Parathyroid adenoma (tissue), 2 donors: Measurements from ENCODE around the gene TANGO2.

ENCODE experiments used
- H2AFZ ChIP-seq: fragments of 300-600 bp; sonication (generic); one replicate; pipeline ENCODE4 v1.7.0; 2017; ENCODE audit warnings: antibody characterized with exemption, mild to moderate bottlenecking
- H3K27ac ChIP-seq: fragments of 300-600 bp; sonication (generic); one replicate; pipeline ENCODE4 v1.7.0; 2017
- H3K27me3 ChIP-seq: fragments of 300-600 bp; sonication (generic); one replicate; pipeline ENCODE4 v1.7.0; 2017; ENCODE audit warnings: low read length; ENCODE audit not compliant: control insufficient read depth, insufficient read depth
- H3K36me3 ChIP-seq: fragments of 300-600 bp; sonication (generic); one replicate; pipeline ENCODE4 v1.7.0; 2017; ENCODE audit warnings: low read length; ENCODE audit not compliant: control insufficient read depth, insufficient read depth
- H3K4me1 ChIP-seq: fragments of 300-600 bp; sonication (generic); one replicate; pipeline ENCODE4 v1.7.0; 2017; ENCODE audit warnings: control low read depth
- H3K4me2 ChIP-seq: fragments of 300-600 bp; sonication (generic); one replicate; pipeline ENCODE4 v1.7.0; 2017; ENCODE audit warnings: low read length
- H3K4me3 ChIP-seq: fragments of 300-600 bp; sonication (generic); one replicate; pipeline ENCODE4 v1.7.0; 2017; ENCODE audit warnings: low read depth, low read length
- H3K79me2 ChIP-seq: fragments of 300-600 bp; sonication (generic); one replicate; pipeline ENCODE4 v1.7.0; 2017; ENCODE audit warnings: control low read depth
- H3K9ac ChIP-seq: fragments of 300-600 bp; sonication (generic); one replicate; pipeline ENCODE4 v1.7.0; 2017; ENCODE audit warnings: mild to moderate bottlenecking
- H3K9me3 ChIP-seq: fragments of 300-600 bp; sonication (generic); one replicate; pipeline ENCODE4 v1.7.0; 2017; ENCODE audit warnings: low read length; ENCODE audit not compliant: control insufficient read depth
- CTCF ChIP-seq: fragments of 300-600 bp; sonication (generic); IDR thresholded peaks from one replicate; pipeline ENCODE4 v1.7.0; 2017; ENCODE audit warnings: antibody characterized with exemption, mild to moderate bottlenecking
- donor health status: primary hyperparathyroidism.

Gene TANGO2

GRCh38 chr22:19973551-19974267 lies 47.2 kb upstream of the TANGO2 start:
- H3K27ac ChIP-seq, result no peak overlapping the region
- H3K79me2 ChIP-seq, result no peaks in the 10 kb centered on the region
- no peak for TF ChIP-seq CTCF
- H3K4me1 ChIP-seq, result no peaks in the 10 kb centered on the region
- no peak overlapping the region for H2AFZ ChIP-seq
- no peaks in the 10 kb centered on the region for H3K9me3 ChIP-seq
- no peak overlapping the region for H3K9ac ChIP-seq
- no peak overlapping the region for H3K4me3 ChIP-seq
- no peak overlapping the region for H3K4me2 ChIP-seq
- no peaks in the 10 kb centered on the region for H3K36me3 ChIP-seq
- H3K27me3 ChIP-seq, result no peaks in the 10 kb centered on the region

- Histone ChIP-seq H3K27ac (no peak overlapping the region), H3K4me3 (no peak overlapping the region), H3K4me1 (no peaks in the 10 kb centered on the region), H3K79me2 (no peaks in the 10 kb centered on the region), H3K4me2 (no peak overlapping the region), H3K9ac (no peak overlapping the region), H3K36me3 (no peaks in the 10 kb centered on the region), H3K9me3 (no peaks in the 10 kb centered on the region), H3K27me3 (no peaks in the 10 kb centered on the region), H2AFZ (no peak overlapping the region)
- no peak for TF ChIP-seq CTCF
These were observed 46.5 kb upstream of the TANGO2 start for GRCh38 chr22:19974268-19974861.

- Histone ChIP-seq H3K9ac (no peak overlapping the region), H3K27ac (no peak overlapping the region)
These were observed 45.8 kb upstream of the TANGO2 start for GRCh38 chr22:19974935-19975706.

GRCh38 chr22:19975707-19976035 lies 45.2 kb upstream of the TANGO2 start:
- H3K9me3 ChIP-seq, result no peaks in the 10 kb centered on the region
- no peaks in the 10 kb centered on the region for H3K79me2 ChIP-seq
- TF ChIP-seq CTCF, result no peak
- H3K4me3 ChIP-seq, result no peak overlapping the region
- H2AFZ ChIP-seq, result no peak overlapping the region
- H3K4me1 ChIP-seq, result no peaks in the 10 kb centered on the region
- H3K27me3 ChIP-seq, result no peaks in the 10 kb centered on the region
- no peak overlapping the region for H3K9ac ChIP-seq
- no peak overlapping the region for H3K27ac ChIP-seq
- H3K4me2 ChIP-seq, result no peak overlapping the region
- no peaks in the 10 kb centered on the region for H3K36me3 ChIP-seq

More at GRCh38 chr22:19974935-19975706, 45.8 kb upstream of the TANGO2 start:
- Histone ChIP-seq H2AFZ (no peak overlapping the region), H3K36me3 (no peaks in the 10 kb centered on the region), H3K27me3 (no peaks in the 10 kb centered on the region), H3K4me1 (no peaks in the 10 kb centered on the region), H3K4me3 (no peak overlapping the region), H3K4me2 (no peak overlapping the region), H3K9me3 (no peaks in the 10 kb centered on the region), H3K79me2 (no peaks in the 10 kb centered on the region)
- no peak for TF ChIP-seq CTCF
